Mesendoderm (in vitro differentiated cells): ENCODE results near the gene PSPC1.

Experiments
- DNase-seq: peaks from one replicate; pipeline ENCODE4 v3.0.0; 2013
- H2AK5ac ChIP-seq: 2 replicates; pipeline ENCODE4 v1.6.1; 2013; ENCODE audit warnings: low read length, inconsistent platforms
- H2BK120ac ChIP-seq: 2 replicates; pipeline ENCODE4 v1.6.1; 2013; ENCODE audit warnings: low read depth, mild to moderate bottlenecking, low read length, moderate library complexity, mixed read lengths
- H2BK15ac ChIP-seq: replicated peaks from 2 replicates; pipeline ENCODE4 v1.6.1; 2013; ENCODE audit warnings: low read depth, mild to moderate bottlenecking, moderate library complexity
- H2BK5ac ChIP-seq: 2 replicates; pipeline ENCODE4 v1.6.1; 2013; ENCODE audit warnings: low read length, inconsistent platforms
- H3K18ac ChIP-seq: 2 replicates; pipeline ENCODE4 v1.6.1; 2013; ENCODE audit warnings: mild to moderate bottlenecking, low read length, mixed read lengths
- H3K23ac ChIP-seq: one replicate; pipeline ENCODE4 v1.6.1; 2013; ENCODE audit warnings: low read length
- H3K27ac ChIP-seq: 2 replicates; pipeline ENCODE4 v1.5.1; 2013; ENCODE audit warnings: low read depth, mild to moderate bottlenecking, inconsistent platforms, low read length, moderate library complexity
- H3K27me3 ChIP-seq: 2 replicates; pipeline ENCODE4 v1.6.1; 2013; ENCODE audit warnings: low read length, control low read depth, mild to moderate bottlenecking, inconsistent platforms; ENCODE audit not compliant: insufficient read depth, poor library complexity
- H3K36me3 ChIP-seq: 2 replicates; pipeline ENCODE4 v1.6.1; 2013; ENCODE audit warnings: low read length, inconsistent platforms; ENCODE audit not compliant: control insufficient read depth, insufficient read depth
- H3K4ac ChIP-seq: one replicate; pipeline ENCODE4 v1.6.1; 2013; ENCODE audit warnings: low read depth, mild to moderate bottlenecking, low read length, moderate library complexity
- H3K4me1 ChIP-seq: 2 replicates; pipeline ENCODE4 v1.6.1; 2013; ENCODE audit warnings: low read depth, low read length, inconsistent platforms; ENCODE audit not compliant: control insufficient read depth
- H3K4me2 ChIP-seq: 2 replicates; pipeline ENCODE4 v1.6.1; 2013; ENCODE audit warnings: low read length
- H3K4me3 ChIP-seq: 2 replicates; pipeline ENCODE4 v1.5.1; 2013; ENCODE audit warnings: mild to moderate bottlenecking, low read length
- H3K56ac ChIP-seq: one replicate; pipeline ENCODE4 v1.6.1; 2013; ENCODE audit warnings: low read length
- H3K79me1 ChIP-seq: 2 replicates; pipeline ENCODE4 v1.6.1; 2013; ENCODE audit warnings: low read length, inconsistent platforms
- H3K79me2 ChIP-seq: 2 replicates; pipeline ENCODE4 v1.6.1; 2013; ENCODE audit warnings: mild to moderate bottlenecking, low read length; ENCODE audit not compliant: control insufficient read depth, insufficient read depth
- H3K9ac ChIP-seq: 2 replicates; pipeline ENCODE4 v1.6.1; 2013; ENCODE audit warnings: low read length, inconsistent platforms
- H4K5ac ChIP-seq: one replicate; pipeline ENCODE4 v1.6.1; 2013; ENCODE audit warnings: low read length
- H4K8ac ChIP-seq: one replicate; pipeline ENCODE4 v1.6.1; 2013; ENCODE audit warnings: low read depth, mild to moderate bottlenecking, control low read depth, low read length, moderate library complexity
- WGBS: extraction: QIAGEN DNeasy Blood & Tissue Kit; methylation state at CpG from one replicate; pipeline ENCODE4 v1.1.7; 2013; ENCODE audit warnings: low lambda C conversion rate, missing lambda C conversion rate; ENCODE audit not compliant: insufficient coverage; ENCODE audit errors: extremely low coverage; 5-methylcytosine and 5-hydroxymethylcytosine counted together

The PSPC1 gene

GRCh38 chr13:19742643-19743042 lies 40.1 kb downstream of the PSPC1 start:
- H3K4me3 ChIP-seq: no peak overlapping the region
- H2BK5ac ChIP-seq: no peak overlapping the region
- H3K27ac ChIP-seq: no peak overlapping the region
- no peak overlapping the region for H3K9ac ChIP-seq
- H2AK5ac ChIP-seq: no peak overlapping the region
- H3K4me2 ChIP-seq: no peak overlapping the region
- H3K4ac ChIP-seq: no peak overlapping the region
- peaks cover 9% of the 10 kb centered on the region for H3K79me2 ChIP-seq
- H3K79me1 ChIP-seq: no peaks in the 10 kb centered on the region
- no peaks in the 10 kb centered on the region for H3K4me1 ChIP-seq
- no peak overlapping the region for H3K18ac ChIP-seq
- no peak overlapping the region for H2BK15ac ChIP-seq
- H4K8ac ChIP-seq: no peak overlapping the region
- no peak overlapping the region for H4K5ac ChIP-seq
- no peaks in the 10 kb centered on the region for H3K27me3 ChIP-seq
- no CpG with 5 or more reads among the region's 5 CpGs for WGBS
- H3K36me3 ChIP-seq: no peaks in the 10 kb centered on the region
- no peak overlapping the region for H2BK120ac ChIP-seq
- no peak overlapping the region for H3K56ac ChIP-seq
- no peak overlapping the region for H3K23ac ChIP-seq
- DNase-seq: peak; percentile 62

DNA sequence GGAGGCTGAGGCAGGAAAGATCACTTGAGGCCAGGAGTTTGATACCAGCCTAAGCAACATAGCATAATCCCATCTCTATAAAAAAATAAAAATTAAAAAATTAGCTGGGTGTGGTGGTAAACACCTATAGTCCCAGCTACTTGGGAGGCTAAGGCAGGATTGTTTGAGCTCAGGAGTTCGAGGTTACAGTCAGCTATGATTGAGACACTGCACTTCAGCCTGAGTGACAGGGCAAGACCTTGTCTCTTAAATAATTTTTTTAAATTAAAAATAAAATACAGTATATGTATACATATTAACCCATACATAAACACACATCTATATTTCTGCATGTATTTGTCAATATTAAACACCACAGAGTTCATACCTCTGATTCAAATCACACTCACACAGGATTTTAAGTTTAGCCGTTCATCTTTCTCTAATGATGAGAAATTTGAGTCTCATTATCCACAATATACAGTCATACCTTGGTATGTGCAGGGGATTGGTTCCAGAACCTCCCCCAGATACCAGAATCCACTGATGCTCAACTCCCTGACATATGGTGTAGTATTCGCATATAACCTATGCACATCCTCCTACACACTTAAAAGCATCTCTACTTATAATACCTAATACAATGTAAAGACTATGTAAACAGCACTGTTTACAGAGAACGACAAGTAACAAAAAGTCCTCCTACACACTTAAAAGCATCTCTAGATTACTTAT lies 44.7 kb downstream of the PSPC1 start:
- WGBS: no CpG with 5 or more reads among the region's 4 CpGs
- H4K5ac ChIP-seq: no peak overlapping the region

GRCh38 chr13:19726611-19727010 lies 56.1 kb downstream of the PSPC1 start:
- Histone ChIP-seq H3K4me1 (no peaks in the 10 kb centered on the region), H3K56ac (no peak overlapping the region), H3K9ac (no peak overlapping the region), H3K4ac (no peak overlapping the region), H3K4me3 (no peak overlapping the region), H3K4me2 (no peak overlapping the region), H4K5ac (no peak overlapping the region), H2BK120ac (no peak overlapping the region), H3K18ac (no peak overlapping the region), H3K79me2 (peaks cover 2% of the 10 kb centered on the region), H2AK5ac (no peak overlapping the region), H3K27me3 (no peaks in the 10 kb centered on the region), H2BK15ac (no peak overlapping the region), H3K79me1 (peaks cover 4% of the 10 kb centered on the region), H3K36me3 (no peaks in the 10 kb centered on the region), H3K23ac (no peak overlapping the region), H3K27ac (no peak overlapping the region), H2BK5ac (no peak overlapping the region), H4K8ac (no peak overlapping the region)
- no CpG with 5 or more reads among the region's 1 CpG for WGBS
- no peak for DNase-seq

More for the DNA sequence above, 44.7 kb downstream of the PSPC1 start:
- no peak overlapping the region for H3K4me3 ChIP-seq
- H3K4me2 ChIP-seq: no peak overlapping the region
- no peak overlapping the region for H3K18ac ChIP-seq
- H4K8ac ChIP-seq: no peak overlapping the region
- H2AK5ac ChIP-seq: no peak overlapping the region
- H2BK5ac ChIP-seq: no peak overlapping the region
- H3K79me2 ChIP-seq: peaks cover 8% of the 10 kb centered on the region
- H3K27ac ChIP-seq: no peak overlapping the region
- H3K79me1 ChIP-seq: peaks cover 3% of the 10 kb centered on the region
- peaks cover 2% of the 10 kb centered on the region for H3K36me3 ChIP-seq
- H3K4me1 ChIP-seq: no peaks in the 10 kb centered on the region
- no peaks in the 10 kb centered on the region for H3K27me3 ChIP-seq
- H3K9ac ChIP-seq: no peak overlapping the region
- no peak overlapping the region for H3K56ac ChIP-seq
- no peak overlapping the region for H2BK120ac ChIP-seq
- H3K4ac ChIP-seq: no peak overlapping the region
- no peak for DNase-seq
- no peak overlapping the region for H3K23ac ChIP-seq
- H2BK15ac ChIP-seq: no peak overlapping the region

DNA sequence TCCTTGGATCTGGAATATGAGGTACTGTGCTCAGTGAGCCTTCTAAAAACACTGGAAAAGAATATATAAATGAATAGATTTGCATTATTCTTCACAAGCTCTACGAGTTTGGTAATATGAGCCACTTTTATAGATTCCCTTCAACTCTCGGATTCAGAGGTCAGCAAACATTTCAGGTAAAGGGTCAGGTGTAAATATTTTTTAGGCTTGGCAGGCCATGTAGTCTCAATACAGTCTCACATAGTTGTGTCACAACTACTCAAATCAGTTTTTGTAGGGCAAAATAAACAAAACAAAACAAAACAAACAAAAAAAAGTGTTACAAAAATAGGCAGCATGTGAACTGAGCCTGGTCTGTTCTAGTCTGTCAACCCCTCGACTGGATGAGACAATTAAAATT lies 57.4 kb downstream of the PSPC1 start:
- no peak overlapping the region for H4K8ac ChIP-seq
- no peak overlapping the region for H3K56ac ChIP-seq
- no peak overlapping the region for H3K4me3 ChIP-seq
- peaks cover 4% of the 10 kb centered on the region for H3K79me1 ChIP-seq
- no peaks in the 10 kb centered on the region for H3K36me3 ChIP-seq
- no peak overlapping the region for H2BK120ac ChIP-seq
- H3K4me1 ChIP-seq: no peaks in the 10 kb centered on the region
- H4K5ac ChIP-seq: no peak overlapping the region
- no peak overlapping the region for H3K4me2 ChIP-seq
- H3K79me2 ChIP-seq: no peaks in the 10 kb centered on the region
- H2AK5ac ChIP-seq: no peak overlapping the region
- H3K27ac ChIP-seq: no peak overlapping the region
- no peak overlapping the region for H2BK15ac ChIP-seq
- H3K18ac ChIP-seq: no peak overlapping the region
- no peak for DNase-seq
- no peak overlapping the region for H3K9ac ChIP-seq
- no peak overlapping the region for H2BK5ac ChIP-seq
- no peak overlapping the region for H3K23ac ChIP-seq
- H3K4ac ChIP-seq: no peak overlapping the region
- no CpG with 5 or more reads among the region's 3 CpGs for WGBS
- H3K27me3 ChIP-seq: no peaks in the 10 kb centered on the region

DNA sequence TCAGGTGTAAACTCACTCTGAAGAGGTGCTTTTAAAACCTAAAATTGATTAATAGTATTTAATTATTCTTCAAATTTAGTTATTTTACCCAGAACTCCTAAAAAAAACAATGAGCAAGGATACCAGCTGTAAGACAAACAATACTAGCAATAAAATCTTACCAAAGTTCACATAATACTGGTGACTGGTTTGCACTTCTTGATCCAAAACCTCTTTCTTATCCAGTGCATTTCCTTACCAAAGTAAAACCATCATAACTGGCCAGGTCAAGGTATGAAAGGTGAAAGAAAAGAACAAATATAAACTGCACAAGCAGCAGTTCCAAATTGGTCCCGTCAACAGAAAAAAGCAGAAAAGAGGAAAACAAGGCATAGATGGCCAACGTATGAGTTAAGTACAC lies 62.7 kb downstream of the PSPC1 start:
- no peaks in the 10 kb centered on the region for H3K36me3 ChIP-seq
- H4K8ac ChIP-seq: no peak overlapping the region

More for the DNA sequence above, 62.7 kb downstream of the PSPC1 start:
- Histone ChIP-seq H3K79me2 (no peaks in the 10 kb centered on the region), H2BK120ac (no peak overlapping the region), H3K4me3 (no peak overlapping the region), H3K18ac (no peak overlapping the region), H2BK5ac (no peak overlapping the region), H3K27me3 (no peaks in the 10 kb centered on the region), H3K23ac (no peak overlapping the region), H3K79me1 (no peaks in the 10 kb centered on the region), H3K4me2 (no peak overlapping the region), H2BK15ac (no peak overlapping the region), H2AK5ac (no peak overlapping the region), H3K56ac (no peak overlapping the region), H3K27ac (no peak overlapping the region), H3K4ac (no peak overlapping the region), H4K5ac (no peak overlapping the region), H3K9ac (no peak overlapping the region), H3K4me1 (no peaks in the 10 kb centered on the region)
- WGBS: no CpG with 5 or more reads among the region's 2 CpGs
- no peak for DNase-seq
